Measurements from ENCODE around the gene LCAT. TPM values are rescaled to one million over a fixed set of nuclear protein-coding genes. Genes with fewer than 3 reads are reported as not detected.

Gene LCAT
- total and polyA plus RNA-seq, 8 donors = 23.9 to 37.6 (median 31.5) TPM

GRCh38 chr16:67946966-67947558 is 3.1 kb upstream of the LCAT start:
- Histone ChIP-seq H3K4me3 (no peak overlapping the region), H3K36me3 (peaks cover 4 to 97% of the 10 kb centered on the region in 2 donors), H3K27ac (no peak overlapping the region), H3K4me1 (no peaks in the 10 kb centered on the region), H3K9me3 (no peaks in the 10 kb centered on the region), H3K27me3 (no peaks in the 10 kb centered on the region)
- no peak for TF ChIP-seq CTCF (IDR thresholded peaks at IDR 0.05)
- intact Hi-C loops (cut with DNase I) = no loop called here
- ATAC-seq (no peak), DNase-seq (no peak)

GRCh38 chr16:67946128-67946569 is 2.2 kb upstream of the LCAT start:
- no peaks in the 10 kb centered on the region for H3K27me3 ChIP-seq
- peaks cover 4 to 91% of the 10 kb centered on the region in 2 donors for H3K36me3 ChIP-seq
- ATAC-seq (no peak), DNase-seq (peak in 1 of 4 donors; percentile 72)
- H3K9me3 ChIP-seq = no peaks in the 10 kb centered on the region
- no peak overlapping the region for H3K4me3 ChIP-seq
- no peak overlapping the region for H3K27ac ChIP-seq
- TF ChIP-seq CTCF (IDR thresholded peaks at IDR 0.05) = no peak
- no peaks in the 10 kb centered on the region for H3K4me1 ChIP-seq
- intact Hi-C loops (cut with DNase I) = no loop called here

GRCh38 chr16:67945392-67945933 is 1.5 kb upstream of the LCAT start:
- intact Hi-C loops (cut with DNase I) = no loop called here
- Histone ChIP-seq H3K27ac (no peak overlapping the region), H3K27me3 (no peaks in the 10 kb centered on the region), H3K4me3 (no peak overlapping the region), H3K9me3 (no peaks in the 10 kb centered on the region), H3K36me3 (peaks cover 4 to 87% of the 10 kb centered on the region in 2 donors), H3K4me1 (no peaks in the 10 kb centered on the region)
- ATAC-seq = no peak
- no peak for TF ChIP-seq CTCF (IDR thresholded peaks at IDR 0.05)
- no peak for DNase-seq

GRCh38 chr16:67944690-67945391 is 921 bp upstream of the LCAT start:
- Histone ChIP-seq H3K4me1 (no peaks in the 10 kb centered on the region), H3K4me3 (no peak overlapping the region), H3K9me3 (no peaks in the 10 kb centered on the region), H3K36me3 (peaks cover 4 to 87% of the 10 kb centered on the region in 2 donors), H3K27me3 (no peaks in the 10 kb centered on the region), H3K27ac (no peak overlapping the region)
- ATAC-seq (no peak), DNase-seq (peak in 1 of 4 donors; percentile 61)
- no peak for TF ChIP-seq CTCF (IDR thresholded peaks at IDR 0.05)
- intact Hi-C loops (cut with DNase I) = no loop called here

- Histone ChIP-seq H3K36me3 (peaks cover 0 to 77% of the 10 kb centered on the region in 2 donors), H3K9me3 (no peaks in the 10 kb centered on the region), H3K27me3 (no peaks in the 10 kb centered on the region), H3K4me3 (no peak overlapping the region), H3K4me1 (no peaks in the 10 kb centered on the region), H3K27ac (peak overlapping the region in 1 of 2 donors; percentile 18)
- ATAC-seq (no peak), DNase-seq (no peak)
- intact Hi-C loops (cut with DNase I) = no loop called here
- no peak for TF ChIP-seq CTCF (IDR thresholded peaks at IDR 0.05)
These were observed 683 bp downstream of the LCAT start for GRCh38 chr16:67943256-67943618.

All from left lung (tissue), 10 donors.